HG03575 (cell line): ENCODE measurements around the gene PKP2.

Experiments
- ATAC-seq: cut with Tn5 transposase; IDR thresholded peaks from one replicate; pipeline ENCODE4 v1.9.1; 2021; ENCODE audit not compliant: unreplicated experiment, insufficient number of reproducible peaks, low FRiP score; ENCODE audit errors: extremely low read depth

PKP2 gene

DNA sequence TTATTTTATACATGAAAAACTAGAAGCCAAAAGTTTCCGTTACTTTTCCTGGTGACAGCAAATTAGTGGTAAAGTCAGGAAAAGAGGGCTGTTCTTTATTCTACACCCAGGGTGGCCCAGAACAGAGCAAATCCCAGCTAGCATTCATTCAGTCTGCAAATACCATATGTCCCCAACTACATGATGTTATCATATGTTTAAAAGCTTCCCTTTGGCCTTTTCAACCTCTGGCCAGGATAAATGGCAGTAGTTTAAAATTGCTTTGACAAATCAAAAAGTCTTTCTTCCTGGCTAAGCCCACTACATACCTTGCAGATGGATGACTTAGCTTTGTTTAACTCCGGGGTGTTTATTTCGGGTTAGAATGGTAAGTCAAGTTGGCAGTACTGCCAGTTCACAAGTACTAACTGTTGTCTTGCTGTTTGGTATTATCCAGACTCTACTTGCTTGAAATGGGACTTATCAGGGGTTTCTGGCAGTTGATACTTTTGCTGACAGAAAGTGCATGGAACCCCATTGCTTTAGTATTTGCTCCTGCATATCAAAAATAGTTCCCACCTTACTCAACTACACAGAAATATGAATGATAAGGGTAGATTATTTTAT lies 69.7 kb downstream of the PKP2 start:
- no peak for ATAC-seq

GRCh38 chr12:32824596-32824995 lies 72.0 kb downstream of the PKP2 start:
- ATAC-seq = no peak

GRCh38 chr12:32822344-32822743 lies 74.2 kb downstream of the PKP2 start:
- ATAC-seq = no peak

DNA sequence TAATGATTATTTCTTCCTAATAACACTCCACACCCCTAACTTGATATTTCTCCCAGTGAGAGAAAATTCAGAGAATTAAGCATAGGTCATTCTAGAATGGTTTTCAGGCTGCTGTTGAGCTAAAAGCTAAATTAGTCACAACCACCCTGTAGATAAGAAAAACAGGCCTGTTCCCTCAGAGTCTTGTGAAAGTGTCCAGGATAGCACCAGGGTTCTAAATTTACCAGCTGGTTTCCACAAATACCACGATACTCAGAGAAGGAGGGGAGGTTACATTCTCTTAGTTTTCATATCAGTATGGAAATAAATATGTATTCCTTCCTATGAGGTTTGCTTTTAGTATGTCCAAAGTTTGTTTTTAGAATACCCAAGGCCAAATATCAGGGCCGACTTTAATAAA lies 74.9 kb downstream of the PKP2 start:
- no peak for ATAC-seq

- no peak for ATAC-seq
Observed at GRCh38 chr12:32821293-32821692, 75.3 kb downstream of the PKP2 start.

DNA sequence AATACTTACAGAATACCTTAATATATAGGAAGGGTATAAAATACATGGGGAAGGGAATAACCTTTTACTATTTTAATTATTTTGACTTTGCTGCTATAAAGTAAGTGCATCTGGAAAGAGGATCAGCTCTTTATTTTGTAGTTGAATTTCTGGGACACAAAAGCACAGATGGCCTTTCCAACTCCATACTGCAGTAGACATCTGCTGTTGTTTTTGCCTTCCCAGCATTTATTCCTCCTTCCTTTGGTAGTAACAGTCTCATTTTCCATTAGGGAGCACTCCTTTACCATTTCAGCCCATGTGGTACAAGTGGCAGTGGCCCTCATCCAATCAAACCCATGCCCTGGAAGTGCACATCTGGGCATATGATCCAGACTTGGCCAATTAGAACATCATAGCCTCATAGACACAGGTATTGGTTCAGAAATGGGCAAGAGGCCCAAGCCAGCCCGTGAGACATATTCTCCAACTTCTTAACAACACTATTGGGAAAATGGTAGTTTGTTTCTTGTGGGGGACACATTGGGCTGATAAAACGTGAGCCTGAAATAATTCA lies 76.1 kb downstream of the PKP2 start:
- ATAC-seq = no peak

- no peak for ATAC-seq
Observed at GRCh38 chr12:32819424-32819823, 77.2 kb downstream of the PKP2 start.

- no peak for ATAC-seq
Observed at GRCh38 chr12:32811686-32812392, 84.7 kb downstream of the PKP2 start.

GRCh38 chr12:32809846-32810245 lies 86.7 kb downstream of the PKP2 start:
- ATAC-seq = no peak

DNA sequence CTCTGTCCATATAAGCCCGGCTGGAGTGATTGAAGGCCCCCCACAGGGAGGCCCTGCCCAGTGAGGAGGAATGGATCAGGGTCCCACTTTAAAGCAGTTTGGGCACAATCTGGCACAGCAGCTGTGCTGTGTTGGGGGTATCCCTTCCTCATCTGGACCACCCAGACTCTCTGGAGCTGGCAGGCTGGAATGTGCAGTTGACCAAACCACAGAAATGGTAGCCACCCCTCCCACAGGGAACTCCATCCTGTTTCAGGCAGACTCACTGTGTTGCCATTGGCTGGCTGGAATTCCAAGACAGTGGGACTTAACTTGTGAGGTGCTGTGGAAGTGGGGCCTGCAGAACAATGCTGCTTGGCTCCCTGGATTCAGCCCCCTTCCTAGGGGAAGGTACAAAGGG lies 87.4 kb downstream of the PKP2 start:
- no peak for ATAC-seq

- ATAC-seq = no peak
Observed at GRCh38 chr12:32804301-32804700, 92.3 kb downstream of the PKP2 start.

- no peak for ATAC-seq
Observed at GRCh38 chr12:32801269-32801980, 95.2 kb downstream of the PKP2 start.

DNA sequence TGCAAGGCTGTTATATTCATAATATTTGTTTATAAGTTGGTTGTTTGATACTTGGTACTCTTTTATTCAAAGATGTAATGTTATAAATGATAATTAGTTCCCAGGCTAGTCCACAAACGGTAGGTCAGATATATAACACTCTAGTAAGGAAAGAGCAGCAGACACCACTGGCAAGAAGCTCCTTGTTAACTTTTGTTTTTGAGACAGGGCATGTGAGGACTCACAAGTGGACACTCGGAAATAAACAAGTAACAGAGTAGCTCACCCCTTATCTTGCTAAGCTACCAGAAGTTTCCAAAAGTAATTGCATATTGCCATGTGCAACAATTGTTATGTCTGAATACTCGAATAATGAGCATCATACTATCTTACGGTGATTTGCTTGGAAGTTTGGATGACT lies 102.3 kb downstream of the PKP2 start:
- no peak for ATAC-seq

- ATAC-seq = no peak
Observed at GRCh38 chr12:32789916-32790315, 106.7 kb downstream of the PKP2 start.

DNA sequence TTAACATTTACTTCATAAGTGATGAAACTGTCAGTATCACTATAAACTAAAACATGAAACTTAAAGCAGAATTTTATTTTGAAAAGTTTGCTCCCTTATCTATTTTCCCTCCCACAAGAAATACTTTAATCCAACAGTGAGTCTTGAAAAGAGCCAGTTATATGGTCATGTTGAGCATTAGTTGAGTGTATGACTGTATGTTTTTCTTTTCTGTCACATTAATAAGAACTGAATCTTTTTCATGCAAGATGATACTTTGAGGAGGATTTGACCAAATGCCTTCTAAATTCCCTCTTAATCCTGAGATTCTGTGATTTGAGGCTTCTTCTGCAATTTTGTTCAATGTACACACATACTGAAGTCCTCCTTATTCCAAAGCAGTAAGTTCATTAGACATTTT lies 107.1 kb downstream of the PKP2 start:
- ATAC-seq = no peak

GRCh38 chr12:32788405-32788804 lies 108.2 kb downstream of the PKP2 start:
- no peak for ATAC-seq

- ATAC-seq = no peak
Observed at GRCh38 chr12:32785557-32785956, 111.0 kb downstream of the PKP2 start.

- ATAC-seq = no peak
Observed at GRCh38 chr12:32783029-32783428, 113.5 kb downstream of the PKP2 start.

GRCh38 chr12:32780071-32780470 lies 116.5 kb downstream of the PKP2 start:
- no peak for ATAC-seq

- ATAC-seq = no peak
Observed at GRCh38 chr12:32777691-32778175, 118.8 kb downstream of the PKP2 start.
